ENCODE measurements around the gene NLGN1.

- TF ChIP-seq CTCF (IDR thresholded peaks at IDR 0.05) (no peak), POLR2A (IDR thresholded peaks at IDR 0.05) (no peak), POLR2AphosphoS5 (IDR thresholded peaks at IDR 0.05) (no peak)
Observed at GRCh38 chr3:173618148-173618547, 220.6 kb downstream of the NLGN1 start.
